ENCODE measurements around the gene ARIH2.

The ARIH2 gene

DNA sequence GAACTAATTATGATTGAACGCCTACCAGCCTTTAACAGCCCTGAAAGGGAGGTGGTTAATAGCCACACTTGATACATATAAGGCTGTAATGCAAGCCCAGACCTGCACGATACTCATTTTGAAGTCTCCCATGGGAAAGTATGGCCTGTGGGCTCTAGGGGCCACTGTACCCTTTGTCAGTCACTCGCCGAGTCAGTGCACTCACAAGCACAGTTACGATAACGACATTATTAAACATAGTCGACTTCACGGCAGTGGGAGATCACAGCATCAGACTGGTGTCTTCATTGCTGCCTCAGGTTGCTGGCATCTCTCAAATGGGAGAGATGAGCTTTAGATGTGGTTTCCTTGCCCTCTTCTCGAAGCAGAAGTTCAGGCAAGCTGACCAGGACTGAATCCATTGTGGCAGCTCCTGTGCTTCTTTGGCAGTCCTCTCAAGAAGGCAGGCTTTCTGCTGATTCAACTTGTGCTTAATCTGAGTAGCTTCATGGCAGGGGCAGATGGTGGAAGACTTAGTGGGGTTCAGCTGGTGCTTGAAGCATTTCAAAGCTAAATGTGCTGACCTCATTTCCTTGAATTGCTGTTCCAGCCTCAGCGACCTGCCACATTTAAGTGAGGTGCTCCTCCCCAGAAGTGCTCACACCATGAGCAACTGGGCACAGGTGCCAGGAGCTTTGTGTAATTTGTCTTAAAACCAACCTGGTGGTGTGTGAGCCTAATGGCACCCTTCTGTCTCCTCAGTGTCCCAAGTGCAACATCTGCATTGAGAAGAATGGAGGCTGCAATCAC lies 55.6 kb downstream of the ARIH2 start:
- DNase-seq, result no peak

- no peak for DNase-seq
Measured at GRCh38 chr3:48979451-48979850, 60.8 kb downstream of the ARIH2 start.

DNA sequence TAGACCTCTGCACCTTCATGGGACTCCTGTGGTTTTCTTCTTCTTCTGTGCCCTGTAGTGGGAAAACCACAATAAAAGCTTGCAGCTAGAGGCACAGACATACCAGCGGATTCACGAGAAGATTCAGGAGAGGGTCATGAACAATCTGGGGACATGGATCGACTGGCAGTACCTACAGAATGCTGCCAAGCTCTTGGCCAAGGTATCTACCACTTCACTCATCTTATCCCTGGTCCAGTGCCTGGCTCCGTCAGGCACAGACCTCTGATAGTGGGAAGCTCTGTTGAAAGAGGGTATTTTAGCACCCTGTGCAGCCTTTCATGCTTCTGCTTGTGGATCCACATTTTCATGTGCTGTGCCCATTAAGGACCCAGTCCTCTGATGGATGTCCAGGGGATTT lies 61.7 kb downstream of the ARIH2 start:
- DNase-seq, result no peak

GRCh38 chr3:48982016-48982415 lies 63.4 kb downstream of the ARIH2 start:
- no peak for DNase-seq

GRCh38 chr3:48982686-48983085 lies 64.0 kb downstream of the ARIH2 start:
- no peak for DNase-seq

DNA sequence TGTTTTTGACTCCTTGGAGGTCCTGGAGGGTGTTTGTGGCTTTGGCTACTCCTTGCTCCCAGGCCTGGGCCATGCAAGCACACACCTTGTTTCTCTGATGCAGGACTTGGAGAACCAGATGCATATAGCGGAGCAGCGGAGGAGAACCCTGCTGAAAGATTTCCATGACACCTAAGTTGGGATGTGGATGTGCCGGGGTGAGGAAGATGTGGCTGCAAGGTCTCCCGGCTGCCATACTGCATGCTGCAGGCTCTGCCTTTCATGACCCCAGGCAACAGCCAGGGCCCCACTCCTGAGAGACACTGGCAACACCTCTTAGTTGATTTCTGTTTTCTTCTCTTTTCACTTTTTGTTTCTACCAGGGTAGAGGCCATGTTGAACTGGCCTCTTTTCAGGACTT lies 64.5 kb downstream of the ARIH2 start:
- DNase-seq, result no peak

- no peak for DNase-seq
Measured at GRCh38 chr3:48984663-48985062, 66.0 kb downstream of the ARIH2 start.

DNA sequence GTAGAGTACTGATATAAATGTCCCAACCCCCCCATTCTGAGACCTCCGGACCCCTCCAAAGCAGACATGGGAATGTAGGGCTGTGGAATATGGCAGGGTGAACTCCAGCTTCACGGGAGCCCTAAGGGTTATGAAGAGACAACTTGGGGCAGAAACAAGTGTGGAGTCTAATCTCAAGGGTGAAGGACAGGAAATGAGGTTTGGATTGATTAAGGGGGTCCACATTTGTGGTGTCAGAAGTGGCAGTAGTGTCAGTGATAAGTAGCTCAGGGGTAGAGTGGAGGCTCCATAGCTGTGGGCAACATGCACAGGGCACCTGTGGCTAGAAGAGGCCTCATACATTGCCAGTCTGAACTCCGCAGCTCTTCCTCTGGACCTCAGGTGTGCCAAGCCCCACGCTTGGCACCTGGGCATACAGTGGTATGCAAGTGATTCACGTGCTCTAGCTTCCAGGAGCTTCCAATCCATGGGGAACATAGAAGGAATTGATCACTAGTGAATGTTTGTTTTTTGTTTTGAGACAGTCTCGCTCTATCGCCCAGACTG lies 67.3 kb downstream of the ARIH2 start:
- no peak for DNase-seq

- DNase-seq, result no peak
Measured at GRCh38 chr3:48989126-48989795, 70.6 kb downstream of the ARIH2 start.

- peak; percentile 95 for DNase-seq
Measured at GRCh38 chr3:48989796-48990635, 71.4 kb downstream of the ARIH2 start, which contains the start of gene P4HTM. P4HTM (plus strand) TSS chr3:48990241; CDS start chr3:48990257, 16 bp downstream.

DNA sequence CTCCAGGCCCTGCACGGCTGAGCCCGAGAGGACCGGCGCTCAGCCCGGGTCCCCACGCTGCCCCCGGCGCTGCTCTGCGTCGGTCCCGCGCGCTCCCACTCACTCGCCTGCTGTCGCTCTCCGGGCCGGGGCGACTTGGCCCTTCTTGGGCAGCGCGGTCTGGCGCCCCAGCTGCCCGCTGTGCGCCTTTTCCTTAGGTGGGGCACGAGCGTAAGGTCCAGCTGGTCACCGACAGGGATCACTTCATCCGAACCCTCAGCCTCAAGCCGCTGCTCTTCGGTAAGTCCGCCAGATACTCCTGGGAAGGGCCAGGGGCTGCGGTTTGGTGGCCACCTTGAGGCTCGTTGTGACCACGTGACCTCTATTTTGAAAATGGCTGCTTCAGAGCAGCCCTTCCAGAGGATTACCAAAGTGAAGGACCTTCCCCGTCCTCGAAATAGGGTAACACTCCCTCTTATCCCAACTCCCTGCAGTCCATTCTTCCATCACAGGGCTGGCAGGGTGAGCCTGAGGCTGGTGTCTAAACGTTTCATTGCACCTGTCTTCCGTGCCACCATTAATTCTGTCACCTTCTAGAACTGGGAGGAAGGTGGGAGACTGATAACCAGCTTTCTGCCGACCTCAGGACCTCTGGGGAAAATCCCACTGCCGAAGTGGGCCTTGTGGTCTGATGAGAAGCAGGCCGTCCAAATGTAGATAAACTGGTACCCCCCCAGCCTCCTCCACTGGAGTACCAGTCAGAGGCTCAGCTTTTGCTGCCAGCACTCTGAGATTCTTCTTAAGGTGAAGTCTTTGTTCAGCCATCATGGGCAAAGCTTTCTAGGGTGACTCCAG lies 72.2 kb downstream of the ARIH2 start:
- DNase-seq, result no peak

GRCh38 chr3:48991851-48992545 lies 73.4 kb downstream of the ARIH2 start:
- no peak for DNase-seq

DNA sequence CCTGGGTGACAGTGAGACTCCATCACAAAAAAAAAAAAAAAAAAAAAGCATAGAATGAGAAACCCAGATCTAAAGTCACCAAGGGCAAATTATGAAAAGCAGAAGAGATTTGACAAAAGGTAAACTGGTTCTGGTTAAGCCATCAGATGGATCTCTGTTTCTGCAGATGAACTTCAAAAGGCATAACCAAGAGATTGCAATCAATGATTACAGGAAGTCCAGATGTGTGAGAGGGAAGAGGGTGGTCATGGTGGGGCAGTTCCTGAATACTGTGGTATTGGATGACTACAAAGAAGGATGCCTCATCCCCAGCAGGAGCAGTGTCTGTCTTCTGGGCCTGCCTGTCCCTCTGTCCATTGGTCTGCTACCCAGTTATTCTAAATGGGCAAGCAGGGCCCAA lies 75.2 kb downstream of the ARIH2 start:
- no peak for DNase-seq

GRCh38 chr3:48996640-48997039 lies 78.0 kb downstream of the ARIH2 start:
- no peak for DNase-seq

GRCh38 chr3:48997102-48997635 lies 78.5 kb downstream of the ARIH2 start:
- no peak for DNase-seq

DNA sequence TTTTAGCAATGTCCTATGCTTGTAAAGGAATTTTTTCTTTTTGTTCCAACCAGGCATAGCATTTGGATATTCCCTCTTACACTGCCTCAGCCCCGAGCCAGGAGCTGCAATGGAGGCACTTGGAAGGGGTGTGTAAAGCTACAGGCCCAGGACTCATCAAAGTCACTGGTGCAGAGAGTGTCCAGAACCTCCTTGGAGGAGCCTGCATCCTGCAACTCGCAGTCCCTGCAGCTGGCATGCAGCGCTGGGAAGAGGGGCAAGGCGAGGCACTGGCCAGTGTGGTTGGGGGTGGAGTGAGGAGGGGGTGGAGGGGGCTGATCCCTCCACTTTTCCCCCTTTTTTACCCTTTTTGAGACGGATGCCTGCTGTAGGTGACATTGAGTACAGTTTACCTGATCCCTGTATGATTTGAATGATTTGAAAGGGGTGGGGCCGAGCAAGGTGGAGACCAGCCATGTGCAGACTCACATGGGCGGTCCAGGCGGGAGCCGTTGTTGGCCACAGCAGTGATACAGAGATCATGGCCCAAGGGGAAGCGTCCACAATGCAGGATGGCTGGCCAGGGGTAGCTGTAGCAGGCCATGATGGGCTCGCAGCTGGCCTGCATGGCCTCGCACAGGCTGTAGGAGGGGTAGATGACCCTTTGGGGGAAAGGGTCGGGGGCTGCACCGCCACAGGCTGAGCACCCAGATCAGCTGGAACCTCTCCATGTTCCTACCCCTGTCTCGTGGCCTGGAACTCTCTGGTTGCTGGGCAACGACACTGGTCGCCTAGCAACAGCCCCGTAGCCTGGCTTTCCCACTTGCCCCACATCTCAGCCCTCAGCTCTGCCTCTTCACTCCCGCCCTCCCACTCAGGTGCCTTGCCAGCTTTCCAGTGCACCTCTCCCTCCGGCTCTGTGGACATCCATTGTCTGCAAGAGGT lies 79.3 kb downstream of the ARIH2 start:
- no peak for DNase-seq

- no peak for DNase-seq
Measured at GRCh38 chr3:48999085-48999858, 80.6 kb downstream of the ARIH2 start.

GRCh38 chr3:49001155-49001554 lies 82.5 kb downstream of the ARIH2 start:
- no peak for DNase-seq
